ENCODE measurements around the gene ZDHHC14. TPM values are rescaled to one million over a fixed set of nuclear protein-coding genes. Genes with fewer than 3 reads are reported as not detected.

ZDHHC14 gene
- total and polyA plus RNA-seq, 7 donors, result 2.5 to 14.6 (median 4.3) TPM

DNA sequence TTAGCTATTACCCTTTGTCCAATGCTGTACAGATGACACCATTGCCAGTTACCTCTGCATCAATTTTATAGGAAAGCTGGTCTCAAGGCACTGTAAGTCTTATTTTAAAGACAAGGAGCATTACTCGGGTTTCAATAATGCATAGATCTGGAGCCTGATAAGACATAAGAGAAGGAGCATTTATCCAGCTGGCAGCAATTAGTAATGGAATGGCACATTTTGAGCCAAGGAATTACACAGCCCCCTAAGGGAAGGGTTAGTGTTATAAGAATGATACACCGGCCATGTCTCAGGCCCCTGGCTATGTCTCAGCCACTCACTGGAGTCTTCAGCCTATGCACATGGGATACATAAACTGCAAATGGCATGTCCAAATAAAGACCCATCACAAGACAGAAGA is 34.6 kb upstream of the ZDHHC14 start:
- H3K4me1 ChIP-seq, result no peaks in the 10 kb centered on the region
- H3K36me3 ChIP-seq (ENCODE audit: insufficient read depth in 1 of 2, low read depth in 1 of 2), result no peaks in the 10 kb centered on the region
- H3K4me3 ChIP-seq, result no peak overlapping the region
- no peak for ATAC-seq
- H3K27ac ChIP-seq, result no peak overlapping the region
- H3K27me3 ChIP-seq (ENCODE audit: insufficient read depth in 3 of 3, low read length in 2 of 3), result peaks cover 0 to 6% (median 0%) of the 10 kb centered on the region in 3 donors
- 60 to 66% (median 60%) methylated on average over 2 of the region's 2 CpGs for WGBS, 3 donors
- DNase-seq, result no peak
- TF ChIP-seq, protein P1, sequence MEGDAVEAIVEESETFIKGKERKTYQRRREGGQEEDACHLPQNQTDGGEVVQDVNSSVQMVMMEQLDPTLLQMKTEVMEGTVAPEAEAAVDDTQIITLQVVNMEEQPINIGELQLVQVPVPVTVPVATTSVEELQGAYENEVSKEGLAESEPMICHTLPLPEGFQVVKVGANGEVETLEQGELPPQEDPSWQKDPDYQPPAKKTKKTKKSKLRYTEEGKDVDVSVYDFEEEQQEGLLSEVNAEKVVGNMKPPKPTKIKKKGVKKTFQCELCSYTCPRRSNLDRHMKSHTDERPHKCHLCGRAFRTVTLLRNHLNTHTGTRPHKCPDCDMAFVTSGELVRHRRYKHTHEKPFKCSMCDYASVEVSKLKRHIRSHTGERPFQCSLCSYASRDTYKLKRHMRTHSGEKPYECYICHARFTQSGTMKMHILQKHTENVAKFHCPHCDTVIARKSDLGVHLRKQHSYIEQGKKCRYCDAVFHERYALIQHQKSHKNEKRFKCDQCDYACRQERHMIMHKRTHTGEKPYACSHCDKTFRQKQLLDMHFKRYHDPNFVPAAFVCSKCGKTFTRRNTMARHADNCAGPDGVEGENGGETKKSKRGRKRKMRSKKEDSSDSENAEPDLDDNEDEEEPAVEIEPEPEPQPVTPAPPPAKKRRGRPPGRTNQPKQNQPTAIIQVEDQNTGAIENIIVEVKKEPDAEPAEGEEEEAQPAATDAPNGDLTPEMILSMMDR (IDR thresholded peaks at IDR 0.05), result no peak
- H3K9me3 ChIP-seq, result peaks cover 6% of the 10 kb centered on the region
- intact Hi-C loops (cut with DNase I), result no loop called here

DNA sequence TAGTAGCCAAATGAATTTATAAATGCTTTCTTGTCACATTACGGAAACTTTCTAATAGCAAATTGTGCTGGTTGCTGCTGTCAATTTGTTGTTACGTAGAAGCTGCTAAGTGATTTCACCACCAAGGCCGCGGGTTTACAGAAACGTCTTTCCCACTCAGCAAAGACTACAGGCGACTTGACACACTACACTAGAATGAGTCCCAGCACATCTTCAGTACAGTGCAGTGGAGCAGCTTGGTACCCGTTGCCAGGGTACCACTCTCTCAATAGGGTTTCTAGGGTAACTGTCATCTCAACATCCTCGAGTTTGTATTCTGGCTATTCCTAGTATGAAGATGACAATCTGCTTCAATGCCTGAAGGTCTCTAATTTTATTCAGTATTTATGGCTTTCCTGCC is 22.7 kb upstream of the ZDHHC14 start:
- WGBS, 3 donors, result 80 to 87% (median 84%) methylated on average over 8 of the region's 8 CpGs
- no peak for DNase-seq
- no peak overlapping the region for H3K4me3 ChIP-seq
- ATAC-seq, result no peak
- H3K4me1 ChIP-seq, result no peaks in the 10 kb centered on the region
- no peaks in the 10 kb centered on the region for H3K36me3 ChIP-seq (ENCODE audit: insufficient read depth in 1 of 2, low read depth in 1 of 2)
- intact Hi-C loops (cut with DNase I), result no loop called here
- no peaks in the 10 kb centered on the region for H3K9me3 ChIP-seq
- TF ChIP-seq, protein P1 (IDR thresholded peaks at IDR 0.05), result no peak
- no peaks in the 10 kb centered on the region for H3K27me3 ChIP-seq (ENCODE audit: insufficient read depth in 3 of 3, low read length in 2 of 3)
- H3K27ac ChIP-seq, result no peak overlapping the region

DNA sequence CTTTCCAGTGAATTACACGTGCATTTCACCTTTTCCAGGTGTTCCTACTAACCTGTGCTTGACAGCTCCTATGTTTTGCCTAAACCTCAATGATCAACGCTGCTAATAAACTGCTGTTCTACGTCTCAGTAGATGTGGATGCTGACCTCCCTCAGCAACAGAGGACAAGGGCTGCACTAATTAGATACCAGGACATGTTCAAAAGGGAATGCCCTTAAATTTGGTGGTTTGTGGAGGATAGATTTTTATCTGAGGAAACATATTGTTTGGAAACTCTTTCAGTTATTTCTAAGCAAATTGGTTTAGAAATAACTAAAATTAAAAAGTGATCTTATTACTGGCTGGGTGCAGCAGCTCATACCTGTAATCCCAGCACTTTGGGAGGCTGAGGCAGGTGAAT is 19.1 kb upstream of the ZDHHC14 start:
- 76 to 82% (median 77%) methylated on average over 3 of the region's 3 CpGs for WGBS, 3 donors
- H3K4me1 ChIP-seq, result no peaks in the 10 kb centered on the region
- no peaks in the 10 kb centered on the region for H3K36me3 ChIP-seq (ENCODE audit: insufficient read depth in 1 of 2, low read depth in 1 of 2)
- TF ChIP-seq, protein P1 (IDR thresholded peaks at IDR 0.05), result no peak
- intact Hi-C loops (cut with DNase I), result no loop called here
- H3K27me3 ChIP-seq (ENCODE audit: insufficient read depth in 3 of 3, low read length in 2 of 3), result no peaks in the 10 kb centered on the region
- no peak overlapping the region for H3K27ac ChIP-seq
- H3K4me3 ChIP-seq, result no peak overlapping the region
- ATAC-seq, result no peak
- no peak for DNase-seq
- no peaks in the 10 kb centered on the region for H3K9me3 ChIP-seq

DNA sequence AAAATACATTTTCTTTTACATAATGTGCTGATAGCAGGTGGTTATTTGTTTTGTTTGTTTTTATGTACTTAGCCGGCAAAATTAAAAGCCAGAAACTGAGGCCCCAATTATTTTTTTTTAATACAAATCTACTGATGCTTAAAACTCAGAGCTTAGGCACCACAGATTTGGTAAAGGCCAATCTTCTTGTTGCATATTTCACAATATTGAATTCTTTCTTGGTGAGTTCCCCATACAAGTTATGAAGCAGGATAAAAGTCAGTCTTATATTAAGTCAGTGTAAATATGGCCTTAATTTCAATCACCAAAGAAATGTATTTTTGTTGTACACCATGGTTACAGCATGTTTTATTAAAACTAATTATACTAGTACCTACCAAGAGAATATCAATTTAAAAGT is 16.3 kb upstream of the ZDHHC14 start:
- Histone ChIP-seq H3K4me3 (no peak overlapping the region), H3K27me3 (ENCODE audit: insufficient read depth in 3 of 3, low read length in 2 of 3) (no peaks in the 10 kb centered on the region), H3K9me3 (no peaks in the 10 kb centered on the region), H3K36me3 (ENCODE audit: insufficient read depth in 1 of 2, low read depth in 1 of 2) (no peaks in the 10 kb centered on the region), H3K27ac (no peak overlapping the region), H3K4me1 (no peaks in the 10 kb centered on the region)
- DNase-seq (no peak), ATAC-seq (no peak)
- TF ChIP-seq, protein P1 (IDR thresholded peaks at IDR 0.05), result no peak
- WGBS, 3 donors, result 98 to 100% (median 100%) methylated on average over 1 of the region's 1 CpG
- intact Hi-C loops (cut with DNase I), result no loop called here

DNA sequence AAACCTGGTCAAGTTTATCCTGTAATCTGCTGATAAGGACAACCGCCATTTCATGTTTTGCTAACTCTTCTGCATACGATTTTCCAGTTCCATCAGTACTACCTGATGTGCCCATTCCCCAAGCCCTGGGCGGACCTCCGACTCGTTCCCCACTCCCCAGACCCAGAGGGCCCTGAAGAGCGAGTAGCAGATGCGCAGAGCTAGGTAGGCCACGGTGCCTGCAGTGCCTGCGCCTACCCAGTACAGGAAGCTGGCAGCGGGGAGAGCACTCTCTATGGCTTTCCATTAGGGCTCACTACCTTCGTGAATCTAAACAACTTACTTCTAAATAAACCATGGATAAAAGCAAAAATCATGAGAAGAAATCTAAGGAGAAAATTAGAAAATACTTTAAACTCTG is 14.3 kb upstream of the ZDHHC14 start:
- TF ChIP-seq, protein P1 (IDR thresholded peaks at IDR 0.05), result no peak
- Histone ChIP-seq H3K36me3 (ENCODE audit: insufficient read depth in 1 of 2, low read depth in 1 of 2) (no peaks in the 10 kb centered on the region), H3K4me3 (no peak overlapping the region), H3K9me3 (no peaks in the 10 kb centered on the region), H3K4me1 (no peaks in the 10 kb centered on the region), H3K27me3 (ENCODE audit: insufficient read depth in 3 of 3, low read length in 2 of 3) (no peaks in the 10 kb centered on the region), H3K27ac (no peak overlapping the region)
- WGBS, 3 donors, result 89 to 91% (median 90%) methylated on average over 11 of the region's 11 CpGs
- no peak for ATAC-seq
- intact Hi-C loops (cut with DNase I), result no loop called here
- no peak for DNase-seq
